Measurements from ENCODE around the gene CHST11.

DNA sequence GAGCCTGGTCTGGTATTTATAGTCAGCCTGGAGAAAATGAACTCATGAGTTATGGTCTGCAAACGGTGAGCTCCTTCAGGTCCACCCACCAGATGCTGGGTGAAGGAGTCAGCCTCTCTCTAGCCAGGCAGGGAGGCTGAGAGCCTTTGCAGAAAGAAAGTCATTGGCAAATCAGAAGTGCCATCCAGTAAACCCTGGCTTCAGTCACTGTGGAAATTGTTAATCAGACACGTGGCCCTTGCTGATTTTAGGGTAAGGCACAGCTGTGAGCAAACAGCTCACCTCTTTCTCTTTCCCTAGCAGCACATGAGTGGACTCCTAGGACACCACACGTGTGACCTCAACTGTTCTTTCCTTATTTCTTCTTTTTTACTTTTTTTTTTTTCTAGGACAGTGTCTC is 44.9 kb downstream of the CHST11 start:
- TF ChIP-seq CTCF (IDR thresholded peaks at IDR 0.05; ENCODE audit: low read depth, low read length, missing input control): no peak
- no peak for TF ChIP-seq YY1 (IDR thresholded peaks at IDR 0.05)
- no peak for TF ChIP-seq HNF4G (IDR thresholded peaks at IDR 0.05)
- TF ChIP-seq, protein P1, sequence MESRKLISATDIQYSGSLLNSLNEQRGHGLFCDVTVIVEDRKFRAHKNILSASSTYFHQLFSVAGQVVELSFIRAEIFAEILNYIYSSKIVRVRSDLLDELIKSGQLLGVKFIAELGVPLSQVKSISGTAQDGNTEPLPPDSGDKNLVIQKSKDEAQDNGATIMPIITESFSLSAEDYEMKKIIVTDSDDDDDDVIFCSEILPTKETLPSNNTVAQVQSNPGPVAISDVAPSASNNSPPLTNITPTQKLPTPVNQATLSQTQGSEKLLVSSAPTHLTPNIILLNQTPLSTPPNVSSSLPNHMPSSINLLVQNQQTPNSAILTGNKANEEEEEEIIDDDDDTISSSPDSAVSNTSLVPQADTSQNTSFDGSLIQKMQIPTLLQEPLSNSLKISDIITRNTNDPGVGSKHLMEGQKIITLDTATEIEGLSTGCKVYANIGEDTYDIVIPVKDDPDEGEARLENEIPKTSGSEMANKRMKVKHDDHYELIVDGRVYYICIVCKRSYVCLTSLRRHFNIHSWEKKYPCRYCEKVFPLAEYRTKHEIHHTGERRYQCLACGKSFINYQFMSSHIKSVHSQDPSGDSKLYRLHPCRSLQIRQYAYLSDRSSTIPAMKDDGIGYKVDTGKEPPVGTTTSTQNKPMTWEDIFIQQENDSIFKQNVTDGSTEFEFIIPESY (IDR thresholded peaks at IDR 0.05): no peak
- TF ChIP-seq, protein P2, sequence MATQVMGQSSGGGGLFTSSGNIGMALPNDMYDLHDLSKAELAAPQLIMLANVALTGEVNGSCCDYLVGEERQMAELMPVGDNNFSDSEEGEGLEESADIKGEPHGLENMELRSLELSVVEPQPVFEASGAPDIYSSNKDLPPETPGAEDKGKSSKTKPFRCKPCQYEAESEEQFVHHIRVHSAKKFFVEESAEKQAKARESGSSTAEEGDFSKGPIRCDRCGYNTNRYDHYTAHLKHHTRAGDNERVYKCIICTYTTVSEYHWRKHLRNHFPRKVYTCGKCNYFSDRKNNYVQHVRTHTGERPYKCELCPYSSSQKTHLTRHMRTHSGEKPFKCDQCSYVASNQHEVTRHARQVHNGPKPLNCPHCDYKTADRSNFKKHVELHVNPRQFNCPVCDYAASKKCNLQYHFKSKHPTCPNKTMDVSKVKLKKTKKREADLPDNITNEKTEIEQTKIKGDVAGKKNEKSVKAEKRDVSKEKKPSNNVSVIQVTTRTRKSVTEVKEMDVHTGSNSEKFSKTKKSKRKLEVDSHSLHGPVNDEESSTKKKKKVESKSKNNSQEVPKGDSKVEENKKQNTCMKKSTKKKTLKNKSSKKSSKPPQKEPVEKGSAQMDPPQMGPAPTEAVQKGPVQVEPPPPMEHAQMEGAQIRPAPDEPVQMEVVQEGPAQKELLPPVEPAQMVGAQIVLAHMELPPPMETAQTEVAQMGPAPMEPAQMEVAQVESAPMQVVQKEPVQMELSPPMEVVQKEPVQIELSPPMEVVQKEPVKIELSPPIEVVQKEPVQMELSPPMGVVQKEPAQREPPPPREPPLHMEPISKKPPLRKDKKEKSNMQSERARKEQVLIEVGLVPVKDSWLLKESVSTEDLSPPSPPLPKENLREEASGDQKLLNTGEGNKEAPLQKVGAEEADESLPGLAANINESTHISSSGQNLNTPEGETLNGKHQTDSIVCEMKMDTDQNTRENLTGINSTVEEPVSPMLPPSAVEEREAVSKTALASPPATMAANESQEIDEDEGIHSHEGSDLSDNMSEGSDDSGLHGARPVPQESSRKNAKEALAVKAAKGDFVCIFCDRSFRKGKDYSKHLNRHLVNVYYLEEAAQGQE (IDR thresholded peaks at IDR 0.05): no peak
- TF ChIP-seq, protein P3, sequence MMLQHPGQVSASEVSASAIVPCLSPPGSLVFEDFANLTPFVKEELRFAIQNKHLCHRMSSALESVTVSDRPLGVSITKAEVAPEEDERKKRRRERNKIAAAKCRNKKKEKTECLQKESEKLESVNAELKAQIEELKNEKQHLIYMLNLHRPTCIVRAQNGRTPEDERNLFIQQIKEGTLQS (IDR thresholded peaks at IDR 0.05): no peak
- no peak for TF ChIP-seq RXRA (IDR thresholded peaks at IDR 0.05)
- TF ChIP-seq, protein P4, sequence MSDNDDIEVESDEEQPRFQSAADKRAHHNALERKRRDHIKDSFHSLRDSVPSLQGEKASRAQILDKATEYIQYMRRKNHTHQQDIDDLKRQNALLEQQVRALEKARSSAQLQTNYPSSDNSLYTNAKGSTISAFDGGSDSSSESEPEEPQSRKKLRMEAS (IDR thresholded peaks at IDR 0.05): no peak
- TF ChIP-seq JUND (IDR thresholded peaks at IDR 0.05): no peak
- TF ChIP-seq RAD21 (IDR thresholded peaks at IDR 0.05): no peak
- no peak for TF ChIP-seq TAF1 (conservative IDR thresholded peaks at IDR 0.05)
- TF ChIP-seq NR2F2 (IDR thresholded peaks at IDR 0.05): no peak
- TF ChIP-seq SP1 (IDR thresholded peaks at IDR 0.05): no peak
- TF ChIP-seq GABPA (IDR thresholded peaks at IDR 0.05 in 1 of 2, conservative IDR thresholded peaks at IDR 0.05 in 1 of 2): no peak

Data from liver (tissue), 3 donors.